Keratinocyte (primary cell): ENCODE results near the gene SSX2IP.
"Not testable (repeated sequence)": the region's sequence is repeated elsewhere in the genome, so short reads cannot be mapped to it uniquely, and the experiment has no call there.

Experiments
- EZH2 ChIP-seq: IDR thresholded peaks from one replicate; pipeline ENCODE4 v1.6.1; 2012; ENCODE audit warnings: inconsistent platforms, mild to moderate bottlenecking, low read length, moderate library complexity
- TF ChIP-seq, protein P1 (sequence below), 3 experiments: IDR thresholded peaks in 1 of 3; conservative IDR thresholded peaks in 1 of 3; optimal IDR thresholded peaks in 1 of 3; 2 replicates in 2 of 3; 3 replicates in 1 of 3; pipeline versions ENCODE3 to v1.5.1; 2011; ENCODE audit warnings: low read length in 3 of 3, mild to moderate bottlenecking in 3 of 3, moderate library complexity in 2 of 3, control low read depth in 1 of 3, inconsistent platforms in 1 of 3; ENCODE audit not compliant: insufficient read depth in 2 of 3; ENCODE audit errors: extremely low read depth in 1 of 3

GRCh38 chr1:84721872-84722271, 31.6 kb upstream of the SSX2IP start:
- TF ChIP-seq, protein P1, sequence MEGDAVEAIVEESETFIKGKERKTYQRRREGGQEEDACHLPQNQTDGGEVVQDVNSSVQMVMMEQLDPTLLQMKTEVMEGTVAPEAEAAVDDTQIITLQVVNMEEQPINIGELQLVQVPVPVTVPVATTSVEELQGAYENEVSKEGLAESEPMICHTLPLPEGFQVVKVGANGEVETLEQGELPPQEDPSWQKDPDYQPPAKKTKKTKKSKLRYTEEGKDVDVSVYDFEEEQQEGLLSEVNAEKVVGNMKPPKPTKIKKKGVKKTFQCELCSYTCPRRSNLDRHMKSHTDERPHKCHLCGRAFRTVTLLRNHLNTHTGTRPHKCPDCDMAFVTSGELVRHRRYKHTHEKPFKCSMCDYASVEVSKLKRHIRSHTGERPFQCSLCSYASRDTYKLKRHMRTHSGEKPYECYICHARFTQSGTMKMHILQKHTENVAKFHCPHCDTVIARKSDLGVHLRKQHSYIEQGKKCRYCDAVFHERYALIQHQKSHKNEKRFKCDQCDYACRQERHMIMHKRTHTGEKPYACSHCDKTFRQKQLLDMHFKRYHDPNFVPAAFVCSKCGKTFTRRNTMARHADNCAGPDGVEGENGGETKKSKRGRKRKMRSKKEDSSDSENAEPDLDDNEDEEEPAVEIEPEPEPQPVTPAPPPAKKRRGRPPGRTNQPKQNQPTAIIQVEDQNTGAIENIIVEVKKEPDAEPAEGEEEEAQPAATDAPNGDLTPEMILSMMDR (optimal IDR thresholded peaks at IDR 0.05 in 1 of 3, IDR thresholded peaks at IDR 0.05 in 1 of 3, conservative IDR thresholded peaks at IDR 0.05 in 1 of 3; ENCODE audit: extremely low read depth in 1 of 3, insufficient read depth in 2 of 3, low read length in 3 of 3) = not testable (repeated sequence)
- not testable (repeated sequence) for TF ChIP-seq EZH2
